GM20431 (cell line): ENCODE results near the gene WIPI1.

Source experiments
- in situ Hi-C: fragments of 300-500 bp; cut with MseI, MboI; formaldehyde crosslinking; loops from one replicate; pipeline ENCODE4 v1.15.0; 2020; ENCODE audit warnings: low sequenced_read_pairs; ENCODE audit not compliant: unreplicated experiment

The WIPI1 gene

GRCh38 chr17:68441070-68441770, 16.1 kb downstream of the WIPI1 start:
- in situ Hi-C loops = no loop called here

DNA sequence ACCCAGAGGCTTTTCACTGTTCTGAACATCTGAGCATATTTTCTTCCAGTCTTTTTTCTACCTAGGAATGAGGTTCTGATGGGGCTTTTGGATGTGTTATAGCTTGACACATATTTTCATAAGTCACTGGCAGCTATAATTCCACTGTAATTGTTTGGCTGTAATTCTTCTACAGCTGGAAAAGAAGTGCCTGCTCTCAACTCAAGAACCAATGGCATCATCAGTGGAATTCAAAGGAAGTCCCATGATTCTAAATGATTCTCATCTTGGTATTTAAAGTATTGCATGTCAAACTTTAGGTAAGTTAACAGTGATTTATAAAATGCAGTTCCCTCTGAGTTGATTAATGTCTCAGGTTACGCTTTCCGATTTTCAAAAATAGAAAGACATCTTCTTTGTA, 16.8 kb downstream of the WIPI1 start:
- in situ Hi-C loops = no loop called here

- in situ Hi-C loops = loop anchor here (10.0 kb wide), 1 partner anchor 175 kb away; no protein-coding TSS in a partner anchor
Measured at GRCh38 chr17:68439656-68440290, 17.5 kb downstream of the WIPI1 start.

DNA sequence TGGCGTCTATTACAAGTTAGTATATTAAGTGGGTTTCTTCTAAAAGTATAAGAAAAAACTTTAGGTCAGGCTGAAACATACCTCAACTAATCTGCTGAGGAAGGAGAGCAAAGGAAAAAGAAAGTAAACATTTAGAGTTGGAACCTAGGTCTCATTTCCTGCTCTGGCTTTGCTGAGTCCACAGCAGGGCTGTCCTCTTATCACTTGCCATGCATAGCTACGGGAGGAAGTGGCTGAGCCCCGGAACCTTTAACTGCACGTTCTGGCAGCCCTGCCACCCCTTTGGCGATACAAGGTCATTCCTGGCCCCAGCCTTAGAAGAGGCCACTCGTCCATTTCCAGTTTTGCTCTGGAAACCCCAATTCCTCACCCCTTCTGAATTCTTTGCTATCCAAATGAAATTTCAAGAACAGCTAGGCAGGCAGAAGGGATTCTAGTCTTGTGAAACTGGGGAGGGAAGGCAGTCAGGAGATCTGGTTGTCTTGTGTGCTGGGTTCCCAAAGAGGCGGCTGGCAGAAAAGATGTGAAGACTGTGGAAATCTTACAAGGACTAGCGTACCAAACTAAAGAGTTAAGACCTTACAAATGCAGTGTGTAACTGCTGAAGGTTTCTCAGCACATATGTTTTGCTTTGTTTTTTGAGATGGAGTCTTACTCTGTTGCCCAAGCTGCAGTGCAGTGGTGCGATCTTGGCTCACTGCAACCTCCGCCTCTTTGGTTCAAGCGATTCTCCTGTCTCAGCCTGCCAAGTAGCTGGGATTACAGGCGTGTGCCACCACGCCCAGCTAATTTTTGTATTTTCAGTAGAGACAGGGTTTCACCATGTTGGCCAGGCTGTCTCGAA, 19.1 kb downstream of the WIPI1 start:
- in situ Hi-C loops = loop anchor here (10.0 kb wide), 1 partner anchor 173 kb away; no protein-coding TSS in a partner anchor

GRCh38 chr17:68435876-68436842, 21.1 kb downstream of the WIPI1 start:
- in situ Hi-C loops = loop anchor here (10.0 kb wide), 1 partner anchor 171 kb away; no protein-coding TSS in a partner anchor

GRCh38 chr17:68435361-68435760, 21.9 kb downstream of the WIPI1 start:
- in situ Hi-C loops = loop anchor here (10.0 kb wide), 1 partner anchor 171 kb away; no protein-coding TSS in a partner anchor

DNA sequence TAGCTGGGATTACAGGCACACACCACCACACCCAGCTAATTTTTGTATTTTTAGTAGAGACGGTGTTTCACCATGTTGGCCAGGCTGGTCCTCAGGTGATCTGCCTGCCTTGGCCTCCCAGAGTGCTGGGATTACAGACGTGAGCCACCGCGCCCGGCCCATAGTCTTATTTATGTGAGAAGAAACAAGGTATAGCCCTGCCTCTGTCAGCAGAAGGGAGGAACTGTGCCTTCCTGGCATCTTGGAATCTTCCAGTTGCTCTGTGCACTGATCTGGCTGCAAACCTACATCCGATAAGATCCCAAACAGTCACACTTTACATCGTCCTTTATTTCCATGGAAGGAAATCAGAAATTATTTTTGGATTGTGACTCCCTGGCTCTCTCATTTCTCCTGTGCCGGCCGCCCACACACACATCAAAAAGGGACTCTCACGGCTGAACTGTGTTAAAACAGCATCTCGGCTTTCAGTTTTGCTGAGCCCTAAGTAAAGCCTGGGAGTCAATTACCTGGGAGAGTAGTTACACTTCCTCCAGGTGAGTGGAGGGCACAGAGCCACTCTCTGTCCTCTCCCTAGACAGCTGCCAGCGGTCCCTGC, 23.3 kb downstream of the WIPI1 start:
- in situ Hi-C loops = loop anchor here (10.0 kb wide), 1 partner anchor 169 kb away; no protein-coding TSS in a partner anchor

DNA sequence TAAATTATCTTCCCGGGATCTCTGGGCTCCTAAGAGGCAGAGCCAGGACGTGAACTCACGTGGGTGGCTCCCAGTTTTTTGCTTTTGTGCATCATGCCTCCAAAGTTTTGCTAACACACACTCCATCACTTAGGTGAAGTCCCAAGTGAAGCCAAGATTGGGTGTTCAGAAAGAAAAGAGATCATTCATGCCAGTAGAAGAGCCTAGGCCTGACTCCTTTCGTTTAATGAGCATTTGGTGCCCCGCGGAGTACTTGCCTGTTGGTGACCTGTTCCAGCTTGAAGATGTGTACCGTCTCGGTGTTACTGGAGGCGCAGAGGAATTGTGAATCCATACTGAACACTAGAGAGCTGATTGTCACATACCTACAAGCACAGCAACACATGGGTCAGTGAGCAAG, 24.1 kb downstream of the WIPI1 start:
- in situ Hi-C loops = loop anchor here (10.0 kb wide), 1 partner anchor 168 kb away; no protein-coding TSS in a partner anchor

GRCh38 chr17:68432086-68432864, 25.0 kb downstream of the WIPI1 start:
- in situ Hi-C loops = loop anchor here (10.0 kb wide), 1 partner anchor 167 kb away; no protein-coding TSS in a partner anchor

GRCh38 chr17:68431661-68432071, 25.6 kb downstream of the WIPI1 start:
- in situ Hi-C loops = loop anchor here (10.0 kb wide), 1 partner anchor 167 kb away; no protein-coding TSS in a partner anchor

- in situ Hi-C loops = loop anchor here (10.0 kb wide), 1 partner anchor 166 kb away; no protein-coding TSS in a partner anchor
Measured at GRCh38 chr17:68431045-68431608, 26.2 kb downstream of the WIPI1 start.

DNA sequence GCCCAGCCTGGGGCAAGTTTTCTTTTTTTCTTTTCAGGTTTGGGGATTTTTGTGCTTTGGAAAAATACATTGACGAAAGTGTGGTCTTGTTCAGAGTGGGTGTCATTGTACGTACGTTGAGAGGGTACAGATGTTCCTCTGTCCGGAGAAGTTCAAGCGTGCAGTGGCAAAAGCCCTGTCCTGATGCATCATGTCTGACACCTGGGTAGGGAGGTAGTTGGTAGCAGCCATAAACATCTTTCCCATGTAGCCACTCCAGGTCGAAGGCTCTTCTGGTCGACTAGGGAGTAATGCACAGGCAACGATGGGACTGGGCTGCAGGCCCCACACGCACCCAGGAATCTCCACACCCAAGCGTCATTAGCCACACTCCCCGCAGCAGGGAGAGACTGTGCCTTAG, 27.4 kb downstream of the WIPI1 start:
- in situ Hi-C loops = loop anchor here (10.0 kb wide), 1 partner anchor 165 kb away; no protein-coding TSS in a partner anchor

DNA sequence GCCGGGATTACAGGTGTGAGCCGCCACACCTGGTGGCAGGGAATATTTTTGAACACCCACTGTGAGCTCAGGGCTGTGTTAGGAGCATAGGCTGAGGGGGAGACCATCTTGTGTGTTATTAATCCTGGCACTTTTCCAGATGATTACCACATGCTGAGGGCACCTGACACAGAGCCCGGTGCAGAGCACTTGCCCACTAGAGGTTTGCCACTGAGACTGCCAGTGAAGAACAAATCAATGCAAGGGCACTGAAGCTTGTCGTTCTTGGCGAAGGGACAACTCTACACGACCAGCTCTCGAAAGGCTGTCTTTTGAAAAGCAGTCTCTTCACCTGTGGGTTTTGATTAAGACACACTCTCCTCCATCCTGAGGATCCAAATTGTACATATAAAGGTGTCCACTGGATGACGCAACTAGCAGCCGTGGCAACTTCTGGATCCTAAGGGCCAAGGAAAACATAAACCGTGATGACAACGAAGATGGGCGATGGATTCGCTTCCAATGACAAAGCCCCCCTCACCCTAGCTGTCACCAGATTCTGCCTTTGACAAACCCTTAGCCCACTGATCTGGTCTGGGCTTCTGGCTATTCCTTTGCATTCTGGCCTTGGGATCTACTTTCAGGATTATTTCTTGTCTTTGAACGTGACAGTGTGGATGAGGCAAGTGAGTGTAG, 28.7 kb downstream of the WIPI1 start:
- in situ Hi-C loops = no loop called here

DNA sequence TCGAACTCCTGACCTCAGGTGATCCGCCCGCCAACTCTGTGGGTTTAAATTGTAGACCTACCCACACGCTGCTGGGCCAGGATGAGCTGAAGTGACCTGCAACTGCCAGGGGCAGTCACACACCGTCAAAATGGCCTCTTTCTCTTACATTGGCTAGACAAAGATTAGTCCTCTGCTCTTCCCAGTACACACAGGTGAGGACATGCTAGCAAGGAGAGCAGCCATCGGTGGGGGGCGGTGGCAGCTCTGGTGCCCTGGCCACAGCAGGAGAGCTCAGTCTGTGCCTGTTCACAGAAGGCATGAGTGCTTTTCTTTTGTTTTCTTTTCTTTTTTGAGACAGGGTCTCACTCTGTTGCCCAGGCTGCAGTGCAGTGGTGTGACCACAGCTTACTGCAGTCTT, 29.7 kb downstream of the WIPI1 start:
- in situ Hi-C loops = no loop called here

DNA sequence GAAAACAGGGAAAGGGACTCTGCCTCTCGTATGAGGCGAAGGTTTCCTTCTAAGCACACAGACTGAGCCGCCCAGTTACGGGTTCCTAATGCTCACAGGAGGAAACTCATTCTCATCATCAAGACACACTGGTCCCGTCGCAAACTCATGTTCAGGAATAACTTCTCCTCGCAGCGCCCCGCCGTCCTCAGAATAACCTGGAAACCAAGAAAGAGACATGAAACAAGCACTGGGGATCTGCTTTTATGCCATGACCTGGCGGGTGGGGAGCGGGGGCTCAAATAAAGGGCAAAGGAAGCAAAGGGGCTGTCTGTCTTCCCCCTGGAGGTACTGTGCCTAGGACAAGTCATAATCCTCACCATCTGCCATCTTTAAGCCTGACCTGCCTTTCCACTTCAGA, 31.3 kb downstream of the WIPI1 start:
- in situ Hi-C loops = no loop called here

DNA sequence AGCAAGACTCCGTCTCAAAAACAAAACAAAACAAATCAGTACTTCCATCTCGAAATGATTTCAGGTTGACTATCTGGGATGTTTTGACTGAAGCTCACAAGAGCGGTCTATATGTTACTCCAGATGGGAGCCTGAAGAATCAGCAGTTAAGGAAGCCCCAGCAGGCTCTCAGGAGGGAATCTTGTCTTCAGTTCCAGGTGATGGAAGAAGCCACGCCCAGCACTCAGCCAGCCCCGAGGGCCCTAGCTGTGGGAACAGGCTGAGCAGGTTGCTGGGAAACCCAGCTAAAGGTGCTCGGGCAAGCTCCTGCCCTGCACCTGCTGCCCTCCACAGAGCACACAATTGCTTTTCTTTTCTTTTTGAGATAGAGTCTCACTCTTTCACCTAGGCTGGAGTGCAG, 32.4 kb downstream of the WIPI1 start:
- in situ Hi-C loops = no loop called here

DNA sequence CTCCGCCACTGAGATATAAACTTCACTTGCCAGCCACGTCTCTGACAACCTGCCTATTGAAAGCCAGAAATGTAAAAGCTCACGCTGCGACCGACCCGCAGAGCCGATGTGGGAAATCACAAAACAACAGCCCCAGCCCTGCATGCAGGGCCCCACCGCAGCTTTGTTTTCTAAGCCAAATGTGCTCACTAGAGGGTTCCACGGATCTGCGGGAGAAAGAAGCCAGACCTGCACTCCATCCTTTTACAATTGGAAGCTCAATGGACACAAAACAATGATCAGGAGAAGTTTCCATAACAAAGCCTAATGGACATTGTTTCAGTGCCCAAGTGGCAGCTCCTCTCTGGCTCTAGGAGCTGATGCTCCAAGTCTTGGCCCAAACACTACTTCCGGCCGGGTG, 33.1 kb downstream of the WIPI1 start:
- in situ Hi-C loops = no loop called here
